IPS DF 6.9 (cell line): ENCODE results near the gene PELO.

Experiments
- DNase-seq: peaks from one replicate; pipeline ENCODE4 v3.0.0-alpha.2; 2013; ENCODE audit warnings: low read depth, low spot score
- H3K27ac ChIP-seq: one replicate; pipeline ENCODE4 v1.5.1; 2013; ENCODE audit warnings: low read length, control low read depth
- H3K27me3 ChIP-seq: 2 replicates; pipeline ENCODE4 v1.6.1; 2013; ENCODE audit warnings: mild to moderate bottlenecking, low read length; ENCODE audit not compliant: control insufficient read depth, insufficient read depth
- H3K36me3 ChIP-seq: 2 replicates; pipeline ENCODE4 v1.6.1; 2013; ENCODE audit warnings: low read length; ENCODE audit not compliant: control insufficient read depth, insufficient read depth
- H3K4me1 ChIP-seq: 2 replicates; pipeline ENCODE4 v1.6.1; 2013; ENCODE audit warnings: low read length; ENCODE audit not compliant: control insufficient read depth, insufficient read depth
- H3K4me3 ChIP-seq: 2 replicates; pipeline ENCODE4 v1.5.1; 2013; ENCODE audit warnings: mild to moderate bottlenecking, low read length
- H3K9me3 ChIP-seq: 2 replicates; pipeline ENCODE4 v1.6.1; 2013; ENCODE audit warnings: low read length, inconsistent platforms; ENCODE audit not compliant: control insufficient read depth, insufficient read depth
- WGBS: extraction: QIAGEN DNeasy Blood & Tissue Kit; methylation state at CpG from one replicate; pipeline ENCODE4 v1.1.7; 2013; ENCODE audit warnings: mixed read lengths, missing lambda C conversion rate; ENCODE audit not compliant: insufficient read length, insufficient coverage; 5-methylcytosine and 5-hydroxymethylcytosine counted together

PELO gene

GRCh38 chr5:52786949-52787599, 642 bp upstream of the PELO start:
- no peak for DNase-seq
- peak overlapping the region; percentile 70; the same call in 1 of the 2 replicates for H3K4me3 ChIP-seq
- H3K27ac ChIP-seq: no peak overlapping the region

GRCh38 chr5:52788505-52788821, 747 bp downstream of the PELO start:
- no CpG with 5 or more reads among the region's 7 CpGs for WGBS
- DNase-seq: no peak
- H3K9me3 ChIP-seq: no peaks in the 10 kb centered on the region
- no peak overlapping the region for H3K27ac ChIP-seq
- H3K27me3 ChIP-seq: no peaks in the 10 kb centered on the region
- H3K4me3 ChIP-seq: peak overlapping the region; percentile 70; the same call in 1 of the 2 replicates
- H3K4me1 ChIP-seq: no peaks in the 10 kb centered on the region
- H3K36me3 ChIP-seq: no peaks in the 10 kb centered on the region

More at GRCh38 chr5:52786949-52787599, 642 bp upstream of the PELO start:
- Histone ChIP-seq H3K9me3 (no peaks in the 10 kb centered on the region), H3K27me3 (no peaks in the 10 kb centered on the region), H3K36me3 (no peaks in the 10 kb centered on the region), H3K4me1 (no peaks in the 10 kb centered on the region)
- WGBS: no CpG with 5 or more reads among the region's 11 CpGs

- no peak for DNase-seq
- no CpG with 5 or more reads among the region's 1 CpG for WGBS
- H3K9me3 ChIP-seq: no peaks in the 10 kb centered on the region
- H3K4me1 ChIP-seq: no peaks in the 10 kb centered on the region
- no peaks in the 10 kb centered on the region for H3K27me3 ChIP-seq
- H3K4me3 ChIP-seq: no peak overlapping the region
- no peak overlapping the region for H3K27ac ChIP-seq
- H3K36me3 ChIP-seq: no peaks in the 10 kb centered on the region
Measured at GRCh38 chr5:52789378-52789777, 1.7 kb downstream of the PELO start.

- DNase-seq: no peak
- no CpG with 5 or more reads among the region's 2 CpGs for WGBS
- H3K4me3 ChIP-seq: no peak overlapping the region
- no peaks in the 10 kb centered on the region for H3K27me3 ChIP-seq
- H3K36me3 ChIP-seq: no peaks in the 10 kb centered on the region
- H3K9me3 ChIP-seq: no peaks in the 10 kb centered on the region
- no peak overlapping the region for H3K27ac ChIP-seq
- no peaks in the 10 kb centered on the region for H3K4me1 ChIP-seq
Measured at GRCh38 chr5:52789851-52790250, 2.1 kb downstream of the PELO start.

GRCh38 chr5:52791366-52791765, 3.6 kb downstream of the PELO start:
- no CpG with 5 or more reads among the region's 1 CpG for WGBS
- no peaks in the 10 kb centered on the region for H3K9me3 ChIP-seq
- DNase-seq: no peak
- H3K36me3 ChIP-seq: no peaks in the 10 kb centered on the region
- no peak overlapping the region for H3K4me3 ChIP-seq
- no peaks in the 10 kb centered on the region for H3K4me1 ChIP-seq
- no peaks in the 10 kb centered on the region for H3K27me3 ChIP-seq
- no peak overlapping the region for H3K27ac ChIP-seq

GRCh38 chr5:52794519-52794918, 6.8 kb downstream of the PELO start:
- no peak for DNase-seq
- Histone ChIP-seq H3K27ac (no peak overlapping the region), H3K9me3 (no peaks in the 10 kb centered on the region), H3K4me1 (no peaks in the 10 kb centered on the region), H3K4me3 (no peak overlapping the region), H3K27me3 (no peaks in the 10 kb centered on the region), H3K36me3 (no peaks in the 10 kb centered on the region)
- no CpG with 5 or more reads among the region's 1 CpG for WGBS

GRCh38 chr5:52796031-52796430, 8.3 kb downstream of the PELO start:
- no peaks in the 10 kb centered on the region for H3K27me3 ChIP-seq
- no peaks in the 10 kb centered on the region for H3K4me1 ChIP-seq
- no peaks in the 10 kb centered on the region for H3K9me3 ChIP-seq
- H3K36me3 ChIP-seq: no peaks in the 10 kb centered on the region
- H3K27ac ChIP-seq: no peak overlapping the region
- no peak for DNase-seq
- no peak overlapping the region for H3K4me3 ChIP-seq

GRCh38 chr5:52796516-52797103, 8.9 kb downstream of the PELO start:
- Histone ChIP-seq H3K36me3 (no peaks in the 10 kb centered on the region), H3K27ac (no peak overlapping the region), H3K4me1 (no peaks in the 10 kb centered on the region), H3K4me3 (no peak overlapping the region), H3K27me3 (no peaks in the 10 kb centered on the region), H3K9me3 (no peaks in the 10 kb centered on the region)
- no CpG with 5 or more reads among the region's 2 CpGs for WGBS
- no peak for DNase-seq

GRCh38 chr5:52798938-52799337, 11.2 kb downstream of the PELO start:
- H3K4me3 ChIP-seq: peak overlapping the region; percentile 49; the same call in 1 of the 2 replicates
- H3K27ac ChIP-seq: no peak overlapping the region
- H3K36me3 ChIP-seq: no peaks in the 10 kb centered on the region
- H3K4me1 ChIP-seq: no peaks in the 10 kb centered on the region
- H3K27me3 ChIP-seq: no peaks in the 10 kb centered on the region
- no CpG with 5 or more reads among the region's 3 CpGs for WGBS
- DNase-seq: no peak
- no peaks in the 10 kb centered on the region for H3K9me3 ChIP-seq

- H3K9me3 ChIP-seq: no peaks in the 10 kb centered on the region
- no CpG with 5 or more reads among the region's 19 CpGs for WGBS
- H3K36me3 ChIP-seq: no peaks in the 10 kb centered on the region
- H3K4me1 ChIP-seq: no peaks in the 10 kb centered on the region
- no peak overlapping the region for H3K27ac ChIP-seq
- H3K27me3 ChIP-seq: no peaks in the 10 kb centered on the region
- DNase-seq: peak; percentile 39
- H3K4me3 ChIP-seq: peak overlapping the region; percentile 49; the same call in 1 of the 2 replicates
Measured at GRCh38 chr5:52799358-52799982, 11.8 kb downstream of the PELO start.
